Midbrain (tissue), 1 donor: ENCODE measurements around the gene SLC2A13.
"Not testable (repeated sequence)": the region's sequence is repeated elsewhere in the genome, so short reads cannot be mapped to it uniquely, and the experiment has no call there.

Experiments
- DNase-seq: peaks from one replicate; lab custom pipeline; 2025; lab: John Stamatoyannopoulos, UW

Gene SLC2A13

DNA sequence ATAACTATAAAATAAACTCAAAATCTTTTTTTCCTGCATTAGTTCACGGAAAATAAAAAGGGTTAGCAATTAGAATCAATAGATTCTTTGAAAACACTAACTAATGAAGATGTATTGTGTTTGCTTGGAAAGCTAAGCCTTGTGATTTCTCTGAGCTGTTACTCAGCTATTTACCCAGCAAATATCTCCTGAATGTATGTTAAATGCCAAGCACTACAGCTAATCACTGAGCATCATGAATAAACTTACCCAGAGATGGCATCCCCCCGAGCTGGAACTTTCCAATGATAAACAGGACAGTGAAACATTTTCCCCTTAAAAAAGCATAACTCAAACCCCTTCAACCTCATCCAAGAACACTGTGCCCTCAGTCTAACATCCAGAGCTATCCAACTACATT is 71.2 kb downstream of the SLC2A13 start:
- no peak for DNase-seq

DNA sequence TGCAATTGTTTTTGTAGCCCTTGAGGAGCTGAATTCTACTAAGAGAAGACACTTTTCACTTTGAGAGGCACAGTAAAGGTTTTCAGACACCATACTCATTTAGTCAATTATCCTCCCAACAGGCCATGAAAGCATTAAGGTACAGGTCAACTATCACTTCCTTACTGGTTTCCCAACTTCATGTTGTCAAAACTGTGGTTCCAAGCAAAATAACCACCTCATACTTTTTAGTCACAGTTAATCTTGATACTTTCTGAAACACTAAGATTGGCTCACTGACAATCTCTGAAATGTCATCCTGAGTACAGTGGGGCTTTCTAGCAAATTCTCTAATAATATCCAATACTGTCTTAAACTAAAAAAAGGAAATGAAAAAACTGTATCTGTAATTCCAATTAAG is 71.7 kb downstream of the SLC2A13 start:
- no peak for DNase-seq

DNA sequence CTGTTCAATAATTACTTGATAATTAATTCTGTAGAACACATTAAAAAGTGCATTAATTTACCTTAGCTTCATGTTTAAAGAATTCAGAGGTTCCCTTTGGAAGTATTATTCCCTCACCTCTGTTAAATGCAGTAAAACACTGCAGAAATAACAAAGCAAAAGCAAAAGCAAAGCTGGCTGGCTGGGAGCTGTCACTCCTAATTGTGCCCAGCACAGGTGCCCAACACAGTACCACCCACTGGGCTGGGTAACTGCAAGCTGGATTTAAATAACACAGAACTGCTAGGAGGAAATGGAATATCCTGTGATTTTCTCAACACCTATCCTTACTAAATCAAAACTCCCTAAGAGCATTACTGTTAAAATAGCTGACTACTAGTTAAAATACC is 72.6 kb downstream of the SLC2A13 start:
- no peak for DNase-seq

DNA sequence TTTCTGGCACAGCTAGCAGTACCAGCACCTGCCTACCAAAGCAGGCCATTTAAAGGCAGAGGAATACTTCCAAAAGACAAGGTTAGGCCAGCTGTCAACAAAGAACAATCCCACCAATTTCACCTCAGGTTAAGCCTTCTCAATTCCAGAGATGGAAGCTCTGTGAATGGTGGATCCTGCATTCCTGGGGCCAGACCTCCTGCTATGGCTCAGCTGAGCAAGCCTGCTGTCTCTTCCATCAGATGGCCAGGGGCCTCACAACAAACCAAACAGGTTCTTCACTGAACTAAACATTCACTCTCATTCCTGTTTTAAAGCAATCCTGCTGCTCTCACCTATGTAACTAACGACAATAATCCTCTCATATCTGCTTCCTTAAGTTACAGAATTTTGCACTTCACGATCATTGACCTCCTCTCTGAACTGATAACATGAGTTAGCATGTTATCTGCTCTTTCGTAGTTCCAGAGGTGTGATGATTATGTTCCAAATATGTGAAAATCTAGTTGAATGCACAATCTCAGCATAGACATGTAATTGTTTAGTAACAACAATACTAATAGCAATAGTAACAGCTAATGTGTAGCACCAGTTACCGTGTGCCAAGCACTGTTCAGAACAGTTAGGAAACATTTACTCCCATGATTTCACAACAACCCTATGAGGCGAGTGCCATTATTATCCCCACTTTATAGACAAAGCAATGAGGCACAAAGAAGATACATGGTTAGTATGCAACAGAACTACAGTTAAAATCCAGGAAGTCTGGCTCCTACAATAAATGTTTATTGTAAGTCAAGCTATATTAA is 73.2 kb downstream of the SLC2A13 start:
- DNase-seq: no peak

DNA sequence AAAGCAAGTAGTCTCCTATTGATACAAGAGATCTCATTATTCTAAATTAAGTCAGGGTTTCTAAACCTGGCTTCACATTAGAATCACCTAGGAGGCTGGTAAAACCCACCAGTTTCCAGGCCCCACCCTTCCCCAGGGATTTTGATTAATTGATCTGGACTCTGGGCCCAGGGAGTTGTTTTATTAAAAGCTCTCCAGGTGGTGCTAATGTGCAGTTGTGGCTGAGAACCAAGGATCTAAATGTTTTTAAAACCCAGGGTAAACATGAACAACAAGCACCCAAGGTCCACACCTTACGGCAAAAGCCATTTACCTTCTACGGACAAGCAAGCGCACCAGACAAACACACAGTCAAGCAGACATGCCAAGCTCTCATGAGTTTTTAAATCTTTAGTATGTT is 73.9 kb downstream of the SLC2A13 start:
- no peak for DNase-seq

DNA sequence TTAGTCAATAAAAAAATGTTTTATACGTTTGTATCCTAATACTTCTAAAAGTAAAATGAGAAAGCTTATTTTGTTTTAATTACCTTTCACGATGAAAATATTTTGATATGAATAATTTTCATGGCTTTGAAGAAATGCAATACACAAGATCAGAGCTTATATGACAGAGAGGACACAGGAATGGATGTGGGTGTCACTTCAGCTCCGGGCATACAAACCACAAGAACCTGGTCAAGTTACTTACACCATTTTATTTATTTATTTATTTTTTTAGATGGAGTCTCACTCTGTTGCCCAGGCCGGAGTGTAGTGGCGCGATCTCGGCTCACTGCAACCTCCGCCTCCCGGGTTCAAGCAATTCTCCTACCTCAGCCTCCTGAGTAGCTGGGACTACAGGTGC is 74.9 kb downstream of the SLC2A13 start:
- DNase-seq: not testable (repeated sequence)

DNA sequence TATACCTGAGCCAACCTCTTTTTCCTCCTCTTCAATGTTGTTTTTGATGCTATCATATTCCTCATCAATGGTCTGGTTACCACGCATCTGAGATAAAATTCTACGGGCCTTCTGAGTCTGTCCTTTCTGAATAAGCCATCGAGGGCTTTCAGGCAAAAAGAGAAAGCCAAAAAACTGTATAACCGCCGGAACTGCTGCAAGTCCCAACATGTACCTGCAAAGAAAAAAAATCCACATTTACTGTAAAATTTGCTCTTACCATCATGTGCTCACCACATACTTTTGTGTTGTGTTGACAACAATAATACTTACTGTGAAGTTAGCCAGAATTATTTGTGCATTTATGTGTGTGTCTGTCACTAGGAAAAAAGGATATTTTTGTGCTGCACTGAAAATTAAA is 77.6 kb downstream of the SLC2A13 start:
- DNase-seq: no peak

DNA sequence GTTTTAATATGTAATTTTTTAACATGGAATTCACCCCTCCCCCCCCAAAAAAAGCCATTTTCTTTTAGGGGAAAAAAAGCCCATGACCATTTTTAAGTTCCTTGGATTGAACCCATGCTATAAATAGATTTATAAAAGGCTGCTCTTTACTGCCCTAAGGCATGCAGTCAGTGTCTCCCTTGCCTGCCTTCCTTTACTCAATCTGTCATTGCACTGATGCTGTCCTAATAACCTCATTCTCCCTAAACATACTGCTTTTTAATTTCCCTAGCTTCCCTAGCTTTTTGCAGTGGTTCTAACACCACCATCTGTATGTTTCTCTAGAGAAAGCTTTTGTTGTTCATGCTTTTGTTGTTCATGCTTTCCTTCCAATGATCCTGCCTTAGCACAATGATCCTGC is 83.0 kb downstream of the SLC2A13 start:
- no peak for DNase-seq

DNA sequence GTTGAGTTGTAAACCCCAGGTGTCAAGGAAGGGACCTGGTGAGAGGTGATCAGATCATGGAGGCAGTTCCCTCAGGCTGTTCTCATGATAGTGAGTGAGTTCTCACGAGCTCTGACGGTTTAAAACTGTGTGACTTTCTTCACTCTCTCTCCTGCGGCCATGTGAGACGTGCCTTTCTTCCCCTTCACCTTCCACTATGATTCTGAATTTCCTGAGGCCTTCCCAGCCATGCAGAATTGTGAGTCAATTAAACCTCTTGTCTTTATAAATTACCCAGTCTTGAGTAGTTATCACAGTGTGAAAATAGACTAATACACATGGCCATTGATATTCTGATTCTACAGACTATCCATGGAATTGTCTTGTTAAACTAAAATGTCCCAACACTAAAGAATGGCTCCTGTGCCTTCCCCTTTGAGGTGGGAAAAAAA is 85.6 kb downstream of the SLC2A13 start:
- DNase-seq: no peak

DNA sequence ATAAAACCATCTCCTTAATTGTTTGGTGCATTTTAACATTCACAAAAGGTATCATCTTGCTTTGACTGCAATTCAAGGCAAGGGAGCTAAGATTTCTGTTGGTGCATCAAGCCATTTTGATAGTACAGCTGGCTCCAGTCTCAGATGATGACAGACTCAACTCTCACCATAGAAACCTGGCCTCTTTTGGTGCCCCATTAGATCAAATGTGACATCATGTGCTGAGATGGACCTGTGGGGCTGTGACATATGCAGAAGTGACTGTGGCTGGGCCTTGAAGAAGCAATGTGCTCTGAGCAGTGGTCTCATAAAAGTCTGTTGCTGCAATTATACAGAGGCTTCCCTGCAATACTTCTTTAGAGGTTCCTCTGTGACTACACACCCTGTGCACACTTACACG is 88.4 kb downstream of the SLC2A13 start:
- DNase-seq: no peak

DNA sequence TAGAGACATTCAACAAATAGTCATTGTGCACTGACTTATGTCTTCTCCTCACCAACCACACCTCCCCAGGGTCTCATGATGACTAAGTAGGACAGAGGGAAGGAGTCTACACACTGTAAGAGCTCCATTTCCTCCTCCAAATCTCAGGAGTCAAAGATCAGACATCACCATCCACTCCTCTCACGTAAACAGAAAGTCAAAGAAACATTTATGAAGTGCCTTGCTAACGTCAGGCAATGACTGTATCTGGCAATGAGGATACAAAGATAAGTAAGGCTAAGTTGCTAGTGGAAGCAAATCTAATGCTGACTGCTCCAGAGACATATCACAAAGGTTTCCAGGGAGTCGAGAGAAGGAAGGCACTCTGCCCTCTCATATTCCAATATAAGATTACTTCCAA is 88.9 kb downstream of the SLC2A13 start:
- no peak for DNase-seq

DNA sequence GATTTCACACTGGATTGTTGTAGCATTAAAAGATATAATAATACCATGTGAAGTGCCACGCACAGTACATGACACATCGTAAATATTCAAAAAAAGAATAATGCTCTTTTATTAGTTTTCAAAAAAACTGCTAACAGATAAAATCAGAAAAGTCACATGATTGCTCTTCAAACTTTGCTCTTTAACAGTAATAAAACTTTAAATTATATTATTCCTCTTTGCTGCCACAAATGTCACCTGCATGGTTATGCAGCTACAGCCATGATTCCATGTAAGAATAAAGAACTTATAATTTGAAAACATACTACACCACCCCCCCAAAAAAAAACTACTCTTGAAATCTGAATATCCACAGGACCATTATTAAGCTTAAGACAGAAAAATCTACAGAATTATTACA is 90.0 kb downstream of the SLC2A13 start:
- no peak for DNase-seq

DNA sequence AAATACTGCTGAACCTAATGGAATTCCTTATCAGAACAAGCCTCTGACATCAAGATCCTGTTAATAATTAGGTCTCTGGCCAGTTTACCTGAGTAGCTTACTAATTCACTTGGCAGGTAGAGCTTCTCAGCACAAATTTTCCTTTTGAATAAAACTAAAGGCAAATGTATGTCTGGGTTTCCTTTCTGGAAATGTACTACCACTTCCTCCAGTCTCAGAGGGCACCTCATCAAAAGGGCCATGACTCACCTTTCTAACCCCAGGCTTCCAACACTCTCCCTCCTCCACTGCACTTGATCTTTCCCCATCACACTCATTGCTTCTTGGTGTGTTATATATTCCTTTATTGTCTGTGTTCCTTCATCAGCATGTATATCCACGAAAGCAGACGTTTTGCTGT is 90.5 kb downstream of the SLC2A13 start:
- DNase-seq: no peak

DNA sequence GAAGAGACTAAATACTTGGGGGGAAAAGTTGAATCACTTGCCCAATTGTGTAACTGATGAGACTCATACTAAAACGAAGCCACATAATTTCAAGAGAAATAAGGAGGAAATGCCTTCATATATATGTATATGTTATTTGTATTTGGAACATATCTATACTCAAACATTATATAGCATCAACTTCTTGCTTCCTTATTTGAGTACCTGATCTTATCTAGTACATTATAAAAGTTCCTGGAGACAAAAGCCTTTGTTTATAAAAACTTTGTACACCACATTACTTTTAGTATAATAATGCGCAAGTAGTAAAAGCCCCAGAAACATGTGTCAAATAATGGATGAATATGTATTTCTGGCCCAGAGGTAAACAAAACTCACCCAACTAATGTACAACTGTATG is 92.0 kb downstream of the SLC2A13 start:
- no peak for DNase-seq

DNA sequence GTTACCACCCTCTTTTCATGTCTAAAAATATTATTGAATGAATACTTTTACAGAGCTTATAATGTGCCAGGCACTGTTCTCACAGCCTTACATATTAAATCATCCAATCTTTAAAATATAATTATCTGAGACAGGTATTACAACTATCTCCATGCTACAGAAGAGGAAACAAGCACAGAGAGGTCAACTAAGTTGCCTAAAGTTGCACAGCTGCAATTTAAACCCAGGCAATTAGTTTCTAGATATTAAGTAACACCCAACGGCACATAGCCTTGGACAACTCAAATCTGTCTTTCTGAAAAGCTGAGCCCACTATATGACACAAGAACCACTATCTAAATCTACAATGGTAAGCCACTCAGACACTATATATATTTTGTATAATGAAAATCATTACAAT is 92.6 kb downstream of the SLC2A13 start:
- DNase-seq: no peak

DNA sequence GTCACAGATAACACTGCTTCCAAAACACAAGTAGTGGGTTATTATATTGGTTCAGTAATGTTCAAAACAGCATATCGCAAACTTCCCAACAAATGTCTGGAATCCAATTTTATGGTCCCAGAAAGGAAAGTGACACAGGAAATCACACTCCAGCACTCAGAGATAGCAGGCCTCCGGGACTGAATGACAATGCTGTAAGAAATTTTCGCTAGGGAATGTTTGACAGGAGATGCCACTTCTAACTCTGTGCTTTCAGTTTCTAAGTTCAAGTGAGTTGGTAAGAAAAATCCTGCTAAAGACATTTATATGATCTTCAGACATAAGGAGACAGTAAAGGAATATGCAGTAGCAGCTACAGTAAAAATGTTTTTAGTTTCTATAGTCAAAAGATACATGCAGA is 93.2 kb downstream of the SLC2A13 start:
- DNase-seq: no peak

DNA sequence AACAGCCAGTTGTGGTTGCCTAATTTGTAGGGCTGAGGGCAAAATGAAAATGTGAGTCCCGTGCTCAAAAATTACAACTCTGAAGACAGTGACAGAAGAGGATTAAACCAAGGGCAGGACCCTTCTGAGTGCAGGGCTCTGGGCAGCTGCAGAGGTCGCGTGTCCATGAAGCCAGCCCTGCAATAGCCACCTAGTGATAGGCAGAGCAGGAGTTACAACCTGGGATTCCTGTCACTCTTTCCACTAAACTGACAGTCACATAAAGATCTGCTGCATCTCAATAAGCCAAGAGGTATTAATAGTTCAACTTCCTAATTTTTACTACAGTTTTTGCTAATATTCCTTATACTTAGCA is 94.1 kb downstream of the SLC2A13 start:
- no peak for DNase-seq

DNA sequence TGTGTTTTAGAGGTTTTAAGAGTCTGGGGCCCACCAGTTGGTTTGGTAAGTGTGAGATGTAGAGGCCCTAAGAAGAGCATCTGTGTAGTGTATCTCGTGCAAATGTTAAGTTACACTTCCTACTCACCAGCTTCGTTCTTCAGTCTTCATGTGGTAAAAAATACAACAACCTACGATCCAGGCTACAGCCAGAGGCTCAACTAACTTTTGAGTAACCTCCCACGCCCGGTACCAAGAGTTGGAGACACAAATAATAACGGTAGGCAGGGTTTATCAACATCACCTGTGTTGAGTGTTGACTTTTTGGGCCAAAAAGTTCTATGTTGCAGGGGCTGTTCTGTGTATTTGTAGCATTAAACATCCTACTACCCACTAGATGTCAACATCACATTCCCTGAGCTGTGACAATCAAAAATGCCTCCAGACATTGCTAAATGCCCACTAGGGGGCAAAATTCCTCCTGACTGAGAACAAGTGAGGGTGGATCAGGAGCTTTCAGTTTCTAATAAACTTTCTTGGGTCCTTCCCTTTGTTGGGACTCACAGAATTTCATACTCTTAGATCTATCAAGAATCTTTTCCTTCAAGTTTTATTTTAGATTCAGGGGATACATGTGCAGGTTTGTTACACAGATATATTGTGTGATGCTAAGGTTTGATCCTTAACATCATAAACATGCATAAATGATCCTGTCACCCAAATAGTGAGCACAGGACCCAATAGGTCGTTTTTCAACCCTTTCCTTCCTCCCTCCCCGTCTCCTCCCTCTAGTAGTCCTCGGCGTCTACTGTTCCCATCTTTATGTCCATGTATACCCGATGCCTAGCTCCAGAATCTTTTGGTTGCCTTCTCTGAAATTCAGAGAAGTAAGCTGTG is 94.7 kb downstream of the SLC2A13 start:
- peak; percentile 82 for DNase-seq

DNA sequence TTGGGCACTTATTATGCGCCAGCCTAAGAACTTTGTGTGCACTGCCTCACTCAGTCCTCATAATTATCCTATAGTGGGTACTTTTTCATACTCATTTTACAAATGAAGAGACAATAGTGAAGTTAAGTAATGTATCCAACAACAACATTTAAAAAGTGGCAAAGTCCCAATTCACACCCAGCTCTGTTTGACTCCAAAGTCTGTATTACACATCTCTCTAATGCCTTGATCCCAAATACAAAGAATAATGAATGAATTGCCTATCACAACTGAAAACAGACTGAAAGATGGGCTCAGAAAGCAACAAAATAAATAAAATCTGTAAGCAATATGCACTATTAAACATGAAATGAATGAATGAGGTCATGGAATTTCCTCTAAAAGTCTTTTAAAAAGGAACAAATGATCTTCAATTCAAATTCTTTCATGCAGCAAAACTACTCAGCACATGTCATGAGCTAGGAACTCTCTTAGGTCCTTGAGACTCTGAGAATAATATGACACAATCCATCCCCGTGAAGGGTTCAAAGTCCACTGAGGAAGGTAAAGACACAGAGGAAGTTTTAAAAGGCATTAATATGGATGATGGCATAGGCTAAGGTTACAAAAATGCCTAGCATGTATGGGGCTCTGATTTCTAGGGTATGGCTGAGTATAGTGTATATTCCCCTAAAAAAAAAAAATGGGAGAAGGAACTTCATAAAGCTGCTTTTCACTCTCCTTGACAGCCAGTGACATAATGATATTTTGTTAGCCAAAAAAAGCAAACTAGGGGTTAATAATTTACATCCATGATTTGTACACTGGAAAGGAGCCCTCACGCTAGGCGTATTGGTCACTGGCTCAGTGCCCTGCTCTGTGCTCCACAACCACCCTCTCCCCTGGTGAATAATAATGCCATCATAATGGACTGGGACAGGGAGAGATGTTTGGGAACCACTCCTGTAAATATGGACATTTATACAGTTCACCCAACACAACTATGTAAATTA is 103.4 kb downstream of the SLC2A13 start:
- no peak for DNase-seq

DNA sequence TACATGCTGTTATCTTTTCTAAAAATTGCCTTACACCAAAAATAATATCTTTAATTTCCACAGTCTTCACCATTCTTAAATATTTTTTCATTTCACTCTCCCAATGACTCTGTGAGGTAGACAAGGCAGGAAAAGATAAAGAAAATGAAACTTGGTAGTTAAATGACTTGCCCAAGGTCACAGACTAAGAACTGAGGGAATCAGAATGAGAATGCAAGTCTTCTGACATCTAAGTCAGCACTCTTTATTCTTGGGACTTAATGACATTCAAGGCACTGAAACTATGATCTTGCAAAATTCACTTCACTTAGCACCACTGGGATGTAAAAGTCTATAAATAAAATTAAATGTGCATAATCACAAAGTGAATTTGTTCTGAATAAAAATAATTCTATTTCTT is 104.5 kb downstream of the SLC2A13 start:
- no peak for DNase-seq

DNA sequence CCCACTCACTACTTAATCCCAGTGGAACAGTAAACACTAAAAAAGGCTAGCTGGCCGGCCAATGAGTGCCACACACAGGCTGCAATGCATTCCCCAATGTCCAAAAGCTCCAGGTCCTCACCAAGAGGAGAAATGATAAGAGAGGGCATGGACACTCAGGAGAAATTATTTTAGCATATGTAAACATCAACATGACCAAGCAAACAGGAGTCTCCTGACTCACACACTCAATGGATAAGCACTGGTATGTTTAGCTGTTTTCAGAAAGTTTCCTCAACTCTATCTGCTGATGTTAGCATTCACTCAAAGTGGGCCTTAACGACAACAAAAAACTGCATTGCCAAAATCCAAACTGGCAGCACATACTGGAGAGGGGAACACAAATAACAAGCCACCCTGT is 105.0 kb downstream of the SLC2A13 start:
- no peak for DNase-seq

DNA sequence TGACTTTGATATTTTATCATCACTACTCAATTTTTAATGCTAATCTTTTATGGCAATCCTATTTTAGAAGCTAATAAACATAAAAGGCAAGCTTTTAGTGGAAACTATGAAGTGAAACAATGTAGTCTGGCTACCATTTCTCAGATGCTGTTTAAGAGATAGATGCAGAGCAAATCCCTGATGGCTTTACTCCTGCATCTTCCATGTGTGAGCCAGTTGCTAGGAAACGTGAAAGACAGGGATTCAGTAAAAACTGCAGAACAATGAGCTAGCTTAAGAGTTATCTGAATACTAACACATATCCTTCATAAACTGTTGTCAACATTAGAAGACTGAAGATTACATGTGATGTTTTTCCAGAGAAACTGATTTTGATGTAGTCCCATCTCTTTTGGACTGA is 112.6 kb downstream of the SLC2A13 start:
- DNase-seq: no peak
